Measurements from ENCODE around the gene TMEM88. TPM values are rescaled to one million over a fixed set of nuclear protein-coding genes. Genes with fewer than 3 reads are reported as not detected.

TMEM88 gene
- total RNA-seq, 1 donor from 2014 or later, result not detected

DNA sequence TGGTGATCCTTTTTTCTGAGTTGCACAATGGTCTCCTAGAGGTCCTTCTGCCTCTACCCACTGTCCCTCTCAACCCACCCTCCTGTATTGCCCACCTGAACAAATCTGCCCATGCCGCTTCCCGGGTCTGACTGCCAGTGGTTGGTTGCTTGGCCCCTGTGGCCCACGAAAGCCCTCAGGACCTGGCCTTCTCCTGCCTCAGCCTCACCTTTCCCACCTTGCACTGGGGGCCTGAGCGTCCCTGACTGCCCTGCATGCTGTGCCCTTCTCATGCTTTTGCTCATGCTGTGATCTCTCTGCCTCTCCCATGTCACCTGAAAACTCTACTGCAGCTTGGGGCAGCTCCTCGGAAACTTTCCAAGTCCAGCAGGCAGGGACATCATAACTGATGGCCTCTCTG, 34.6 kb upstream of the TMEM88 start:
- no peaks in the 10 kb centered on the region for H3K36me3 ChIP-seq (ENCODE audit: control insufficient read depth, insufficient read depth, low read length)
- peak; percentile 23 for FAIRE-seq
- no peak overlapping the region for H3K4me3 ChIP-seq (ENCODE audit: low read depth, low read length)
- no peaks in the 10 kb centered on the region for H3K27me3 ChIP-seq (ENCODE audit: control insufficient read depth, insufficient read depth, low read length)
- TF ChIP-seq, protein P1, sequence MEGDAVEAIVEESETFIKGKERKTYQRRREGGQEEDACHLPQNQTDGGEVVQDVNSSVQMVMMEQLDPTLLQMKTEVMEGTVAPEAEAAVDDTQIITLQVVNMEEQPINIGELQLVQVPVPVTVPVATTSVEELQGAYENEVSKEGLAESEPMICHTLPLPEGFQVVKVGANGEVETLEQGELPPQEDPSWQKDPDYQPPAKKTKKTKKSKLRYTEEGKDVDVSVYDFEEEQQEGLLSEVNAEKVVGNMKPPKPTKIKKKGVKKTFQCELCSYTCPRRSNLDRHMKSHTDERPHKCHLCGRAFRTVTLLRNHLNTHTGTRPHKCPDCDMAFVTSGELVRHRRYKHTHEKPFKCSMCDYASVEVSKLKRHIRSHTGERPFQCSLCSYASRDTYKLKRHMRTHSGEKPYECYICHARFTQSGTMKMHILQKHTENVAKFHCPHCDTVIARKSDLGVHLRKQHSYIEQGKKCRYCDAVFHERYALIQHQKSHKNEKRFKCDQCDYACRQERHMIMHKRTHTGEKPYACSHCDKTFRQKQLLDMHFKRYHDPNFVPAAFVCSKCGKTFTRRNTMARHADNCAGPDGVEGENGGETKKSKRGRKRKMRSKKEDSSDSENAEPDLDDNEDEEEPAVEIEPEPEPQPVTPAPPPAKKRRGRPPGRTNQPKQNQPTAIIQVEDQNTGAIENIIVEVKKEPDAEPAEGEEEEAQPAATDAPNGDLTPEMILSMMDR (IDR thresholded peaks at IDR 0.05; ENCODE audit: insufficient read depth, low read length, severe bottlenecking), result no peak
- no peak for DNase-seq (ENCODE audit: low read depth)

GRCh38 chr17:7822126-7822525, 32.7 kb upstream of the TMEM88 start:
- FAIRE-seq, result no peak

DNA sequence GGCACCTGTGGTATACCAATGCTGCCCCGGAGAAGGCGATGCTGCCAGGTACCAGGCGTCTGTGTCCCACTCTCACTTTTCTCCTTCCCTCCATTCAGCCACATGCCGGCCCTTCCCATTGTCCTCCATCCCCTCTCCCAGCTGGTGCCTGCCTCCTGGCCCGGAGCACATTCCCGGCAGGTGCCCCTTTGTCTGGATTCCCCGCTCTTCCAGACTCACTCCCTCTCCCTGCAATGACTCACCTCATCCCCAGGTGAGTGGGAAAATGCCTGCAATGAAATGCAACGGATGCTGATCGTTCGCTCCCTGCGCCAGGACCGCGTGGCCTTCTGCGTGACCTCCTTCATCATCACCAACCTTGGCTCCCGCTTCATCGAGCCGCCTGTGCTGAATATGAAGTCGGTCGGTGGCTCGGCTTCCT, 31.3 kb upstream of the TMEM88 start:
- TF ChIP-seq, protein P1 (IDR thresholded peaks at IDR 0.05; ENCODE audit: insufficient read depth, low read length, severe bottlenecking), result no peak
- FAIRE-seq (no peak), DNase-seq (ENCODE audit: low read depth) (no peak)
- Histone ChIP-seq H3K27me3 (ENCODE audit: control insufficient read depth, insufficient read depth, low read length) (no peaks in the 10 kb centered on the region), H3K36me3 (ENCODE audit: control insufficient read depth, insufficient read depth, low read length) (no peaks in the 10 kb centered on the region), H3K4me3 (ENCODE audit: low read depth, low read length) (no peak overlapping the region)

More at GRCh38 chr17:7822126-7822525, 32.7 kb upstream of the TMEM88 start:
- Histone ChIP-seq H3K4me3 (ENCODE audit: low read depth, low read length) (no peak overlapping the region), H3K36me3 (ENCODE audit: control insufficient read depth, insufficient read depth, low read length) (no peaks in the 10 kb centered on the region), H3K27me3 (ENCODE audit: control insufficient read depth, insufficient read depth, low read length) (no peaks in the 10 kb centered on the region)
- DNase-seq (ENCODE audit: low read depth), result no peak
- TF ChIP-seq, protein P1 (IDR thresholded peaks at IDR 0.05; ENCODE audit: insufficient read depth, low read length, severe bottlenecking), result no peak

- Histone ChIP-seq H3K27me3 (ENCODE audit: control insufficient read depth, insufficient read depth, low read length) (no peaks in the 10 kb centered on the region), H3K4me3 (ENCODE audit: low read depth, low read length) (no peak overlapping the region), H3K36me3 (ENCODE audit: control insufficient read depth, insufficient read depth, low read length) (no peaks in the 10 kb centered on the region)
- DNase-seq (ENCODE audit: low read depth), result no peak
- peak; percentile 60 for FAIRE-seq
- TF ChIP-seq, protein P1 (IDR thresholded peaks at IDR 0.05; ENCODE audit: insufficient read depth, low read length, severe bottlenecking), result no peak
Measured at GRCh38 chr17:7824021-7824924, 30.6 kb upstream of the TMEM88 start.

DNA sequence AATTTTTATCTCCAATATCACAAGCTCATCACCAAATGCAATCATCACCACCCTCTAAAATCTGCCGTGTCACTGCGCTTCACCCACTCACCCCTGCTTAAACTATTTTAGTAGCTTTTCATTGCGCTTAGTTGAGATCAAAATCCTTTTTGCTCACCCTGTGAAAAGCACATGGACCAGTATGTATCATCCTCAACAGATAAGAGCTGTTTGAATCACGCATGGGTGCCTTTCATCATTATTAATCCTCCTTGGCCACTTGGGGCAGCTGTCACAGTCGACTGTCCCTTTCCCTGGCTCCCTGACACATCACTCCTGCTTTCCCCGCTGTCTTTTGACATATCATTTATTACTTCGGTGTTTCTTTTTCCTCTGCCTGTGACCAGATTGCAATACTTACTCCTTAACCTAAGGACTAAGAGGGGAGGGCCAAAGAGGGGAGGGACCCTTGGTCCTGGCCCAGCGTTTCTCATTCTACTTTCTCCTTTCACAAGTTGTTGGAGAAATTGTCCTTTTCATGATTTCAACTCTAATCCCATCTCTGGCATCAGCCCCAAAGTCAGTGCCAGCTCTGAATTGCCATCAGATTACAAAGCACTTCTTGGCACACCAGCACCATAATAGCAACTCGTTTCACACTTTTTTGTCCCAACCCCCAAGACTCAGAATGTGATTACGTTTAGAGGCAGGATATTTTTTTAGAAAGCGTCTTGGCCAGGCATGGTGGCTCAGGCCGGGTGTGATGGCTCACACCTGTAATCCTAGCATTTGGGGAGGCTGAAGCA, 29.5 kb upstream of the TMEM88 start:
- H3K36me3 ChIP-seq (ENCODE audit: control insufficient read depth, insufficient read depth, low read length), result no peaks in the 10 kb centered on the region
- no peak overlapping the region for H3K4me3 ChIP-seq (ENCODE audit: low read depth, low read length)
- DNase-seq (ENCODE audit: low read depth) (no peak), FAIRE-seq (no peak)
- TF ChIP-seq, protein P1 (IDR thresholded peaks at IDR 0.05; ENCODE audit: insufficient read depth, low read length, severe bottlenecking), result peak; percentile 2
- peaks cover 1% of the 10 kb centered on the region for H3K27me3 ChIP-seq (ENCODE audit: control insufficient read depth, insufficient read depth, low read length)

All from bronchial epithelial cell (primary cell).